ENCODE results near the gene SORL1-AS1.

The SORL1-AS1 gene

GRCh38 chr11:121448431-121448941 is 4.3 kb downstream of the SORL1-AS1 start:
- H3K9me3 ChIP-seq (ENCODE audit: control insufficient read depth, insufficient read depth, low read length), result no peaks in the 10 kb centered on the region
- H3K4me3 ChIP-seq (ENCODE audit: low read depth, low read length), result no peak overlapping the region
- H3K36me3 ChIP-seq (ENCODE audit: control insufficient read depth, insufficient read depth, low read length), result no peaks in the 10 kb centered on the region
- H3K27me3 ChIP-seq (ENCODE audit: control insufficient read depth, insufficient read depth, low read length), result peaks cover 17% of the 10 kb centered on the region
- peaks cover 16% of the 10 kb centered on the region for H3K4me1 ChIP-seq (ENCODE audit: control insufficient read depth, insufficient read depth, low read length)
- no peak overlapping the region for H3K9ac ChIP-seq (ENCODE audit: low read depth, low read length)

GRCh38 chr11:121448011-121448410 is 4.8 kb downstream of the SORL1-AS1 start:
- peaks cover 14% of the 10 kb centered on the region for H3K4me1 ChIP-seq (ENCODE audit: control insufficient read depth, insufficient read depth, low read length)

GRCh38 chr11:121446752-121447156 is 6.0 kb downstream of the SORL1-AS1 start:
- Histone ChIP-seq H3K36me3 (ENCODE audit: control insufficient read depth, insufficient read depth, low read length) (no peaks in the 10 kb centered on the region), H3K4me1 (ENCODE audit: control insufficient read depth, insufficient read depth, low read length) (peaks cover 14% of the 10 kb centered on the region), H3K4me3 (ENCODE audit: low read depth, low read length) (no peak overlapping the region), H3K9me3 (ENCODE audit: control insufficient read depth, insufficient read depth, low read length) (no peaks in the 10 kb centered on the region), H3K9ac (ENCODE audit: low read depth, low read length) (no peak overlapping the region), H3K27me3 (ENCODE audit: control insufficient read depth, insufficient read depth, low read length) (peaks cover 17% of the 10 kb centered on the region)

More at GRCh38 chr11:121448011-121448410, 4.8 kb downstream of the SORL1-AS1 start:
- no peak overlapping the region for H3K9ac ChIP-seq (ENCODE audit: low read depth, low read length)
- peaks cover 17% of the 10 kb centered on the region for H3K27me3 ChIP-seq (ENCODE audit: control insufficient read depth, insufficient read depth, low read length)
- no peak overlapping the region for H3K4me3 ChIP-seq (ENCODE audit: low read depth, low read length)
- no peaks in the 10 kb centered on the region for H3K9me3 ChIP-seq (ENCODE audit: control insufficient read depth, insufficient read depth, low read length)
- H3K36me3 ChIP-seq (ENCODE audit: control insufficient read depth, insufficient read depth, low read length), result no peaks in the 10 kb centered on the region

- H3K4me1 ChIP-seq (ENCODE audit: control insufficient read depth, insufficient read depth, low read length), result peaks cover 11% of the 10 kb centered on the region
- H3K27me3 ChIP-seq (ENCODE audit: control insufficient read depth, insufficient read depth, low read length), result peaks cover 5% of the 10 kb centered on the region
- H3K9ac ChIP-seq (ENCODE audit: low read depth, low read length), result no peak overlapping the region
- H3K4me3 ChIP-seq (ENCODE audit: low read depth, low read length), result no peak overlapping the region
- no peaks in the 10 kb centered on the region for H3K9me3 ChIP-seq (ENCODE audit: control insufficient read depth, insufficient read depth, low read length)
- no peaks in the 10 kb centered on the region for H3K36me3 ChIP-seq (ENCODE audit: control insufficient read depth, insufficient read depth, low read length)
Measured at GRCh38 chr11:121445071-121445768, 7.5 kb downstream of the SORL1-AS1 start.

- Histone ChIP-seq H3K9ac (ENCODE audit: low read depth, low read length) (no peak overlapping the region), H3K4me3 (ENCODE audit: low read depth, low read length) (no peak overlapping the region), H3K4me1 (ENCODE audit: control insufficient read depth, insufficient read depth, low read length) (peaks cover 6% of the 10 kb centered on the region), H3K27me3 (ENCODE audit: control insufficient read depth, insufficient read depth, low read length) (no peaks in the 10 kb centered on the region), H3K9me3 (ENCODE audit: control insufficient read depth, insufficient read depth, low read length) (no peaks in the 10 kb centered on the region), H3K36me3 (ENCODE audit: control insufficient read depth, insufficient read depth, low read length) (no peaks in the 10 kb centered on the region)
Measured at GRCh38 chr11:121444526-121444925, 8.2 kb downstream of the SORL1-AS1 start.

- H3K9me3 ChIP-seq (ENCODE audit: control insufficient read depth, insufficient read depth, low read length), result no peaks in the 10 kb centered on the region
- no peaks in the 10 kb centered on the region for H3K36me3 ChIP-seq (ENCODE audit: control insufficient read depth, insufficient read depth, low read length)
- no peak overlapping the region for H3K9ac ChIP-seq (ENCODE audit: low read depth, low read length)
- no peaks in the 10 kb centered on the region for H3K27me3 ChIP-seq (ENCODE audit: control insufficient read depth, insufficient read depth, low read length)
- H3K4me3 ChIP-seq (ENCODE audit: low read depth, low read length), result no peak overlapping the region
- peaks cover 6% of the 10 kb centered on the region for H3K4me1 ChIP-seq (ENCODE audit: control insufficient read depth, insufficient read depth, low read length)
Measured at GRCh38 chr11:121443688-121444275, 9.0 kb downstream of the SORL1-AS1 start.

DNA sequence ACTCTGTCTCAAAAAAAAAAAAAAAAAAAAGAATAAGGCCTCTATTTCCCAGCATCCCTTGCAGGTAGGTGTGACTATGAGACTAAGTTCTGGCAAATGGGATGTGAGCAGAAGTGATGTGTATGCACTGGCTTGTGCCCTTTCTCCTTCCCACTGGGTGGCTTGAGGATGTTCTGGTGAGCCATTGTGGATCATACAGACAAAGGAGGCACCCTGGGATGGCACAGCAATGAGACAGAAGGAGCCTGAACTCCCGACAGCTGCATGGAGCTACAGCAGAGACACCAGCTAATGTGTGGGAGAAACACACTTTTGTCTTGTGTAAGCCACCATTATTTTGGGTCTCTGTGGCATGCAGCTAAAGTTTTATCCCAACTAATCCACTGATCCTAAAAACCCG is 11.2 kb downstream of the SORL1-AS1 start:
- Histone ChIP-seq H3K4me3 (ENCODE audit: low read depth, low read length) (no peak overlapping the region), H3K9me3 (ENCODE audit: control insufficient read depth, insufficient read depth, low read length) (no peaks in the 10 kb centered on the region), H3K9ac (ENCODE audit: low read depth, low read length) (no peak overlapping the region), H3K27me3 (ENCODE audit: control insufficient read depth, insufficient read depth, low read length) (no peaks in the 10 kb centered on the region), H3K4me1 (ENCODE audit: control insufficient read depth, insufficient read depth, low read length) (no peaks in the 10 kb centered on the region), H3K36me3 (ENCODE audit: control insufficient read depth, insufficient read depth, low read length) (no peaks in the 10 kb centered on the region)

- Histone ChIP-seq H3K27me3 (ENCODE audit: control insufficient read depth, insufficient read depth, low read length) (no peaks in the 10 kb centered on the region), H3K4me1 (ENCODE audit: control insufficient read depth, insufficient read depth, low read length) (no peaks in the 10 kb centered on the region), H3K9ac (ENCODE audit: low read depth, low read length) (no peak overlapping the region), H3K36me3 (ENCODE audit: control insufficient read depth, insufficient read depth, low read length) (no peaks in the 10 kb centered on the region), H3K4me3 (ENCODE audit: low read depth, low read length) (no peak overlapping the region), H3K9me3 (ENCODE audit: control insufficient read depth, insufficient read depth, low read length) (no peaks in the 10 kb centered on the region)
Measured at GRCh38 chr11:121439759-121440158, 13.0 kb downstream of the SORL1-AS1 start.

- no peaks in the 10 kb centered on the region for H3K4me1 ChIP-seq (ENCODE audit: control insufficient read depth, insufficient read depth, low read length)
Measured at GRCh38 chr11:121439337-121439736, 13.4 kb downstream of the SORL1-AS1 start.

GRCh38 chr11:121437686-121438078 is 15.1 kb downstream of the SORL1-AS1 start:
- Histone ChIP-seq H3K27me3 (ENCODE audit: control insufficient read depth, insufficient read depth, low read length) (no peaks in the 10 kb centered on the region), H3K9ac (ENCODE audit: low read depth, low read length) (no peak overlapping the region), H3K4me3 (ENCODE audit: low read depth, low read length) (no peak overlapping the region), H3K4me1 (ENCODE audit: control insufficient read depth, insufficient read depth, low read length) (no peaks in the 10 kb centered on the region), H3K36me3 (ENCODE audit: control insufficient read depth, insufficient read depth, low read length) (no peaks in the 10 kb centered on the region), H3K9me3 (ENCODE audit: control insufficient read depth, insufficient read depth, low read length) (no peaks in the 10 kb centered on the region)

More at GRCh38 chr11:121439337-121439736, 13.4 kb downstream of the SORL1-AS1 start:
- H3K36me3 ChIP-seq (ENCODE audit: control insufficient read depth, insufficient read depth, low read length), result no peaks in the 10 kb centered on the region
- no peaks in the 10 kb centered on the region for H3K9me3 ChIP-seq (ENCODE audit: control insufficient read depth, insufficient read depth, low read length)
- no peak overlapping the region for H3K9ac ChIP-seq (ENCODE audit: low read depth, low read length)
- H3K4me3 ChIP-seq (ENCODE audit: low read depth, low read length), result no peak overlapping the region
- H3K27me3 ChIP-seq (ENCODE audit: control insufficient read depth, insufficient read depth, low read length), result no peaks in the 10 kb centered on the region

DNA sequence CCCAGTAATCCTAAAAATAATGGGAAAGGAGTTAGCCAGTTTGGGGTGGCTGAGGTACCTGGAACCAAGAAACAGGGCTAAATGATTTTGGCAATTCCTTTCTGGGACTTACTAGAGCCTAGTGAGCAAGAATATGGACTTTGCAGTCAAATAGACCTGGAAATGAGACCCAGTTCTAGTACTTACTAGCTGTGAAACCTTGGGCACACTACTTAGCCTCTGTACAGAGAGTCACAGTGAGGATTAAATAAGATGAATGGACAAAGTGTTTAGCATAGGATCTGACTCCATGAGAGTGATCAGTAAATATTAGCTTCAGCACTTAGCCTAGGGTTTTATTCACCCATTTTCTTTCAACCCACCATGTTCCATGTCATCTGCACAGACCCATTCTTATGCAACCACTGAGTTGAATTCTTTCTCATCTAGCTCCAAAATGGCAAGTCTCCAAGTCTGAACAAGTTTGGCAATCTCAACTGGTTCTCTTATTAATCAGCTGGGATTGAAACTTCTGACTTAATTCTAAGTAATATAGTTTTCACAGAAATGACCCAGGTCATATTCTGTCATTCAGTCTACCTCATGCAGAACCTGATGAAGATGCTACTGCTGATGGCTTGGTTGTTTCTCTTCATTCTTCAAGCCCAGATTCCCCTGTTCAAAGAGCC is 15.6 kb downstream of the SORL1-AS1 start:
- Histone ChIP-seq H3K27me3 (ENCODE audit: control insufficient read depth, insufficient read depth, low read length) (no peaks in the 10 kb centered on the region), H3K9ac (ENCODE audit: low read depth, low read length) (no peak overlapping the region), H3K4me1 (ENCODE audit: control insufficient read depth, insufficient read depth, low read length) (no peaks in the 10 kb centered on the region), H3K4me3 (ENCODE audit: low read depth, low read length) (no peak overlapping the region), H3K36me3 (ENCODE audit: control insufficient read depth, insufficient read depth, low read length) (no peaks in the 10 kb centered on the region), H3K9me3 (ENCODE audit: control insufficient read depth, insufficient read depth, low read length) (no peaks in the 10 kb centered on the region)
